ENCODE measurements around the gene TLR1.

TLR1 gene

GRCh38 chr4:38787693-38788092 lies 16.9 kb downstream of the TLR1 start:
- TF ChIP-seq CTCF (IDR thresholded peaks at IDR 0.05) = no peak

- TF ChIP-seq CTCF (IDR thresholded peaks at IDR 0.05) = no peak
Measured at GRCh38 chr4:38785901-38786402, 18.6 kb downstream of the TLR1 start.

GRCh38 chr4:38785041-38785790 lies 19.4 kb downstream of the TLR1 start:
- no peak for TF ChIP-seq CTCF (IDR thresholded peaks at IDR 0.05)

- no peak for TF ChIP-seq CTCF (IDR thresholded peaks at IDR 0.05)
Measured at GRCh38 chr4:38784141-38784540, 20.4 kb downstream of the TLR1 start.

GRCh38 chr4:38783109-38783460 lies 21.5 kb downstream of the TLR1 start:
- 0 out of 2 replicates have a peak, but pooled peaks have one; percentile 5 for TF ChIP-seq CTCF (IDR thresholded peaks at IDR 0.05)

- peak; percentile 60 for TF ChIP-seq CTCF (IDR thresholded peaks at IDR 0.05)
Measured at GRCh38 chr4:38782452-38783108, 22.0 kb downstream of the TLR1 start, which contains the start of gene TLR10. TSS of gene TLR10 (minus strand) at chr4:38782990. CDS start at chr4:38775590, 7,400 bp downstream.

- no peak for TF ChIP-seq CTCF (IDR thresholded peaks at IDR 0.05)
Measured at GRCh38 chr4:38781854-38782261, 22.7 kb downstream of the TLR1 start.

All from LNCAP (cell line).